K562 (cell line): Measurements from ENCODE around the gene HHATL. TPM values are rescaled to one million over a fixed set of nuclear protein-coding genes. Genes with fewer than 3 reads are reported as not detected.

ENCODE experiments used
- ATAC-seq: fragments of 200-7000 bp; cut with Tn5 transposase; 3 replicates; pipeline ENCODE4 v1.9.1; 2020; ENCODE audit warnings: moderate library complexity
- BruUV-seq: library from RNA; stranded (reverse); fragments of 400-500 nt; replicated peaks from 2 replicates; lab custom pipeline; 2021; lab: Mats Ljungman, UMichigan
- CTCF ChIA-PET: fragments of 300-600 bp; formaldehyde crosslinking; extraction: SDS; loops from one replicate; lab custom pipeline; 2021; ENCODE audit warnings: low intra/inter-chr PET ratio; lab: Yijun Ruan, JAX
- POLR2A ChIA-PET: fragments of 300-600, 350-650 bp; sonication (Branson Sonifier 250); formaldehyde crosslinking; extraction: SDS; loops from one replicate; lab custom pipeline; 2021; ENCODE audit warnings: antibody characterized with exemption, inconsistent platforms; lab: Yijun Ruan, JAX
- DNase-seq, 4 experiments: peaks; one replicate each; pipeline versions ENCODE4 v3.0.0 to v3.0.0-alpha.2; 2011 to 2018; ENCODE audit warnings: low spot score in 3 of 4, mixed read lengths in 3 of 4; ENCODE audit errors: extremely low read depth in 1 of 4
- FAIRE-seq: peaks from 2 replicates; lab custom pipeline; 2011; peaks lifted over from hg19 to GRCh38; lab: Jason Lieb, UNC
- H2AFZ ChIP-seq: 2 replicates; pipeline ENCODE4 v1.6.0; 2011; ENCODE audit warnings: low read depth, low read length, control low read depth, inconsistent platforms
- H3K27ac ChIP-seq: fragments of 200-600 bp; 3 replicates; pipeline ENCODE4 v1.8.0; 2011; ENCODE audit warnings: low read depth, mild to moderate bottlenecking, control low read depth, inconsistent platforms, low read length, moderate library complexity, mixed read lengths; ENCODE audit errors: extremely low read depth
- H3K27me3 ChIP-seq, 2 experiments: fragments of 300-600 bp in 1 of 2; 2 replicates in 1 of 2; 3 replicates in 1 of 2; pipeline versions ENCODE4 v1.6.0 to v1.8.0; 2011; ENCODE audit warnings: inconsistent platforms in 2 of 2, low read length in 2 of 2, mild to moderate bottlenecking in 1 of 2, mixed read lengths in 1 of 2, moderate library complexity in 1 of 2; ENCODE audit not compliant: control insufficient read depth in 2 of 2, insufficient read depth in 2 of 2
- H3K36me3 ChIP-seq: fragments of 300-600 bp; 3 replicates; pipeline ENCODE4 v1.8.0; 2011; ENCODE audit warnings: mild to moderate bottlenecking, low read length, inconsistent platforms; ENCODE audit not compliant: control insufficient read depth, insufficient read depth
- H3K4me1 ChIP-seq, 2 experiments: fragments of 200-600 bp in 1 of 2; replicated peaks in 1 of 2; 2 replicates in 1 of 2; 3 replicates in 1 of 2; pipeline versions ENCODE4 v1.5.1 to v1.8.0; 2011; ENCODE audit warnings: inconsistent platforms in 2 of 2, low read length in 2 of 2, mild to moderate bottlenecking in 1 of 2, mixed read lengths in 1 of 2, moderate library complexity in 1 of 2; ENCODE audit not compliant: control insufficient read depth in 2 of 2, insufficient read depth in 2 of 2
- H3K4me2 ChIP-seq: 2 replicates; pipeline ENCODE4 v1.6.1; 2011; ENCODE audit warnings: low read length, control low read depth, inconsistent platforms, mixed read lengths; ENCODE audit not compliant: insufficient read depth
- H3K4me3 ChIP-seq: fragments of 200-600 bp; sonication (generic), shearing (Covaris generic); 2 replicates; pipeline ENCODE4 v1.5.1; 2016; ENCODE audit warnings: control low read depth, inconsistent platforms
- H3K79me2 ChIP-seq: fragments of 200-600 bp; 3 replicates; pipeline ENCODE4 v1.8.0; 2011; ENCODE audit warnings: low read length, inconsistent platforms; ENCODE audit not compliant: control insufficient read depth, insufficient read depth
- H3K9ac ChIP-seq, 2 experiments: 2 replicates each; pipeline versions ENCODE4 v1.6.0 to v1.6.1; 2011; ENCODE audit warnings: low read depth in 2 of 2, low read length in 2 of 2, control low read depth in 1 of 2, inconsistent platforms in 1 of 2, mild to moderate bottlenecking in 1 of 2, mixed read lengths in 1 of 2; ENCODE audit not compliant: insufficient read depth in 1 of 2
- H3K9me1 ChIP-seq: one replicate; pipeline ENCODE4 v1.6.0; 2011; ENCODE audit warnings: inconsistent platforms, mild to moderate bottlenecking, low read length, moderate library complexity; ENCODE audit not compliant: control insufficient read depth, insufficient read depth
- H3K9me3 ChIP-seq: replicated peaks from 2 replicates; pipeline ENCODE4 v1.5.1; 2011; ENCODE audit warnings: low read depth, low read length, inconsistent platforms; ENCODE audit not compliant: control insufficient read depth, insufficient read depth
- H4K20me1 ChIP-seq: replicated peaks from 2 replicates; pipeline ENCODE4 v1.6.1; 2011; ENCODE audit warnings: low read length, inconsistent platforms, mixed read lengths; ENCODE audit not compliant: control insufficient read depth, insufficient read depth
- CBFA2T3 ChIP-seq: fragments of 450-650 bp; IDR thresholded peaks from 2 replicates; pipeline ENCODE4 v1.6.1; 2017
- CSDE1 ChIP-seq, 2 experiments: fragments of 450-650 bp; IDR thresholded peaks; 2 replicates each; pipeline ENCODE4 v1.6.1; 2016; ENCODE audit warnings: mild to moderate bottlenecking in 1 of 2
- DACH1 ChIP-seq: fragments of 450-650 bp; IDR thresholded peaks from 2 replicates; pipeline ENCODE4 v1.6.1; 2018; ENCODE audit not compliant: partially characterized antibody
- ERF ChIP-seq: fragments of 450-650 bp; formaldehyde crosslinking; IDR thresholded peaks from 2 replicates; pipeline ENCODE4 v1.4.0; 2020; ENCODE audit warnings: mild to moderate bottlenecking, mixed read lengths
- POLR2H ChIP-seq: IDR thresholded peaks from 2 replicates; pipeline ENCODE4 v1.6.1; 2016; ENCODE audit warnings: missing genetic modification characterization, low read depth, mild to moderate bottlenecking, control low read depth, missing compliant biosample characterization, moderate library complexity
- SP2 ChIP-seq: IDR thresholded peaks from 2 replicates; pipeline ENCODE4 v1.6.1; 2011; ENCODE audit warnings: mild to moderate bottlenecking, low read depth, low read length, moderate library complexity; ENCODE audit not compliant: poor library complexity, severe bottlenecking; ENCODE audit errors: extremely low read depth
- TRIM24 ChIP-seq, 2 experiments: fragments of 450-650 bp; IDR thresholded peaks; 2 replicates each; pipeline ENCODE4 v1.6.1; 2016
- U2AF1 ChIP-seq: fragments of 200-400 bp; formaldehyde crosslinking; optimal IDR thresholded peaks from 2 replicates; pipeline ENCODE3; 2017; ENCODE audit warnings: mild to moderate bottlenecking, low read depth, low read length, moderate library complexity
- WGBS: fragments of 100-300 bp; shearing (Covaris generic); methylation state at CpG from one replicate; pipeline ENCODE4 v1.1.6; 2016; ENCODE audit warnings: low coverage, mixed read lengths; ENCODE audit not compliant: insufficient coverage; ENCODE audit errors: missing lambda C conversion rate; 5-methylcytosine and 5-hydroxymethylcytosine counted together
- in situ Hi-C: fragments of 300-500 bp; cut with MboI; formaldehyde crosslinking; loops from 4 replicates; pipeline ENCODE4 v1.15.0; 2018; ENCODE audit warnings: inconsistent platforms, mixed read lengths
- intact Hi-C: fragments of 100-400 bp; cut with micrococcal nuclease; formaldehyde crosslinking; loops from 2 replicates; pipeline ENCODE4 v1.14.2; 2022
- polyA plus RNA-seq, 8 experiments: library from polyadenylated mRNA; depleted of rRNA in 4 of 8; stranded (reverse) in 5 of 8; unstranded in 3 of 8; fragments of >200 nt; fragmentation: Nextera tagmentation in 2 of 8; fragmentation: Illumina TruSeq in 1 of 8; extraction: Ambion mirVana in 2 of 8; extraction: Trizol in 1 of 8; gene quantifications; 2 replicates each; pipeline versions ENCODE4 v1.2.1 to v1.2.3, GENCODE V29; 2011 to 2014; ENCODE audit warnings: inconsistent platforms in 1 of 8, missing spikeins in 1 of 8
- total RNA-seq, 7 experiments: library from RNA; depleted of rRNA in 6 of 7; stranded (reverse); fragments of >200 nt in 6 of 7; fragmentation: Illumina TruSeq in 2 of 7; extraction: Trizol in 2 of 7; gene quantifications; 2 replicates each; pipeline versions ENCODE4 v1.2.1 to v1.2.3, GENCODE V29; 2011 to 2021; ENCODE audit warnings: low replicate concordance in 1 of 7
- TF ChIP-seq, protein P1 (sequence below): fragments of 250-450 bp; sonication (Bioruptor Pico); IDR thresholded peaks from 2 replicates; pipeline ENCODE4 v1.4.0; 2020
- TF ChIP-seq, protein P2 (sequence below): conservative IDR thresholded peaks from 2 replicates; pipeline ENCODE4 v1.6.1; 2011; ENCODE audit warnings: low read depth, mild to moderate bottlenecking, low read length; ENCODE audit not compliant: control insufficient read depth
- TF ChIP-seq, protein P3 (sequence below): fragments of 450-650 bp; formaldehyde crosslinking; IDR thresholded peaks from 2 replicates; pipeline ENCODE4 v1.4.0; 2020; ENCODE audit warnings: mild to moderate bottlenecking
- TF ChIP-seq, protein P4 (sequence below), 3 experiments: IDR thresholded peaks in 2 of 3; conservative IDR thresholded peaks in 1 of 3; 2 replicates each; pipeline ENCODE4 v1.5.1; 2011 to 2012; ENCODE audit warnings: low read length in 3 of 3, mild to moderate bottlenecking in 3 of 3, control low read depth in 2 of 3, improper control_type of control experiment in 1 of 3, inconsistent platforms in 1 of 3, low read depth in 1 of 3, mixed read lengths in 1 of 3, moderate library complexity in 1 of 3; ENCODE audit not compliant: insufficient read depth in 2 of 3

HHATL gene
- total and polyA plus RNA-seq, 9 of the 15 experiments (the other 6 are each of a cell fraction or from before 2014, with no cell fraction given), result not detected

DNA sequence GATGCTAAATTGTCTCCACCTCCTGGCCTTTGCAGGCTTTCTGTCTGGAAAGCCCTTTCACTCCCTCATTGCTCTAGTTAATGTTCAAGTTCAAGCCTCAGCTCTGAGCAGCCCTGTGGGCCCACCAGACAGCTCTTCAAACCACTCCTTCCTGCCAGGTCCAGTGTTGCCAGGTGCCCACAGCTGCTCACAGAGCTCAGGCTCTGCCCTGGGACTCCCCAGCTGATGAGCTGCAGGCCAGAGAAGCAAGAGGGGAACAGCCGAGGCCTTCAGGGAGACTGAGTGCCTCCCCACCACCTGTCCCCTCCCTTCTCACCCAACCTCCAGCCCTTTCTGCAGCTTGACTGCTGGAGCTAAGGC, 50.4 kb downstream of the HHATL start:
- POLR2A ChIA-PET, result interaction anchor here (0.7 to 4.0 kb wide), 11 partner anchors 9 to 91 kb away, joined by 3 to 37 read pairs (median 3); partner anchors contain the start of gene SEC22C
- intact Hi-C loops, result loop anchor here (5.0 kb wide), 1 partner anchor 70 kb away; the partner anchor contains the start of gene SEC22C
- CTCF ChIA-PET, result no interaction called here
- in situ Hi-C loops, result loop anchor here (5.0 kb wide), 1 partner anchor 95 kb away; no protein-coding TSS in a partner anchor
- no peaks in the 10 kb centered on the region for H4K20me1 ChIP-seq
- no peaks in the 10 kb centered on the region for H3K9me3 ChIP-seq
- H3K79me2 ChIP-seq, result no peaks in the 10 kb centered on the region
- H3K27ac ChIP-seq, result no peak overlapping the region
- DNase-seq (no peak), ATAC-seq (no peak), FAIRE-seq (no peak)
- H3K9ac ChIP-seq, result peak overlapping the region in 1 of 2 experiments; percentile 94; a peak in 2 of 4 replicates
- H3K4me1 ChIP-seq, result peaks cover 16 to 41% of the 10 kb centered on the region in 2 experiments
- H3K27me3 ChIP-seq, result no peaks in the 10 kb centered on the region
- H3K4me2 ChIP-seq, result peak overlapping the region; percentile 78; the same call in 1 of the 2 replicates
- H3K4me3 ChIP-seq, result no peak overlapping the region
- no peak overlapping the region for H2AFZ ChIP-seq
- H3K9me1 ChIP-seq, result peaks cover 4% of the 10 kb centered on the region
- BruUV-seq, result no TSS peak
- 43% methylated on average over 1 of the region's 1 CpG for WGBS
- peaks cover 19% of the 10 kb centered on the region for H3K36me3 ChIP-seq
- TF ChIP-seq TRIM24 (IDR thresholded peaks at IDR 0.05) (no peak), ERF (CRISPR knock-in tag) (no peak), SP2 (no peak), DACH1 (no peak), CBFA2T3 (no peak), U2AF1 (no peak), CSDE1 (IDR thresholded peaks at IDR 0.05) (no peak), POLR2H (tag) (no peak)
- TF ChIP-seq, protein P1, sequence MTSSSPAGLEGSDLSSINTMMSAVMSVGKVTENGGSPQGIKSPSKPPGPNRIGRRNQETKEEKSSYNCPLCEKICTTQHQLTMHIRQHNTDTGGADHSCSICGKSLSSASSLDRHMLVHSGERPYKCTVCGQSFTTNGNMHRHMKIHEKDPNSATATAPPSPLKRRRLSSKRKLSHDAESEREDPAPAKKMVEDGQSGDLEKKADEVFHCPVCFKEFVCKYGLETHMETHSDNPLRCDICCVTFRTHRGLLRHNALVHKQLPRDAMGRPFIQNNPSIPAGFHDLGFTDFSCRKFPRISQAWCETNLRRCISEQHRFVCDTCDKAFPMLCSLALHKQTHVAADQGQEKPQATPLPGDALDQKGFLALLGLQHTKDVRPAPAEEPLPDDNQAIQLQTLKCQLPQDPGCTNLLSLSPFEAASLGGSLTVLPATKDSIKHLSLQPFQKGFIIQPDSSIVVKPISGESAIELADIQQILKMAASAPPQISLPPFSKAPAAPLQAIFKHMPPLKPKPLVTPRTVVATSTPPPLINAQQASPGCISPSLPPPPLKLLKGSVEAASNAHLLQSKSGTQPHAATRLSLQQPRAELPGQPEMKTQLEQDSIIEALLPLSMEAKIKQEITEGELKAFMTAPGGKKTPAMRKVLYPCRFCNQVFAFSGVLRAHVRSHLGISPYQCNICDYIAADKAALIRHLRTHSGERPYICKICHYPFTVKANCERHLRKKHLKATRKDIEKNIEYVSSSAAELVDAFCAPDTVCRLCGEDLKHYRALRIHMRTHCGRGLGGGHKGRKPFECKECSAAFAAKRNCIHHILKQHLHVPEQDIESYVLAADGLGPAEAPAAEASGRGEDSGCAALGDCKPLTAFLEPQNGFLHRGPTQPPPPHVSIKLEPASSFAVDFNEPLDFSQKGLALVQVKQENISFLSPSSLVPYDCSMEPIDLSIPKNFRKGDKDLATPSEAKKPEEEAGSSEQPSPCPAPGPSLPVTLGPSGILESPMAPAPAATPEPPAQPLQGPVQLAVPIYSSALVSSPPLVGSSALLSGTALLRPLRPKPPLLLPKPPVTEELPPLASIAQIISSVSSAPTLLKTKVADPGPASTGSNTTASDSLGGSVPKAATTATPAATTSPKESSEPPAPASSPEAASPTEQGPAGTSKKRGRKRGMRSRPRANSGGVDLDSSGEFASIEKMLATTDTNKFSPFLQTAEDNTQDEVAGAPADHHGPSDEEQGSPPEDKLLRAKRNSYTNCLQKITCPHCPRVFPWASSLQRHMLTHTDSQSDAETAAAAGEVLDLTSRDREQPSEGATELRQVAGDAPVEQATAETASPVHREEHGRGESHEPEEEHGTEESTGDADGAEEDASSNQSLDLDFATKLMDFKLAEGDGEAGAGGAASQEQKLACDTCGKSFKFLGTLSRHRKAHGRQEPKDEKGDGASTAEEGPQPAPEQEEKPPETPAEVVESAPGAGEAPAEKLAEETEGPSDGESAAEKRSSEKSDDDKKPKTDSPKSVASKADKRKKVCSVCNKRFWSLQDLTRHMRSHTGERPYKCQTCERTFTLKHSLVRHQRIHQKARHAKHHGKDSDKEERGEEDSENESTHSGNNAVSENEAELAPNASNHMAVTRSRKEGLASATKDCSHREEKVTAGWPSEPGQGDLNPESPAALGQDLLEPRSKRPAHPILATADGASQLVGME (CRISPR knock-in tag), result no peak
- TF ChIP-seq, protein P2, sequence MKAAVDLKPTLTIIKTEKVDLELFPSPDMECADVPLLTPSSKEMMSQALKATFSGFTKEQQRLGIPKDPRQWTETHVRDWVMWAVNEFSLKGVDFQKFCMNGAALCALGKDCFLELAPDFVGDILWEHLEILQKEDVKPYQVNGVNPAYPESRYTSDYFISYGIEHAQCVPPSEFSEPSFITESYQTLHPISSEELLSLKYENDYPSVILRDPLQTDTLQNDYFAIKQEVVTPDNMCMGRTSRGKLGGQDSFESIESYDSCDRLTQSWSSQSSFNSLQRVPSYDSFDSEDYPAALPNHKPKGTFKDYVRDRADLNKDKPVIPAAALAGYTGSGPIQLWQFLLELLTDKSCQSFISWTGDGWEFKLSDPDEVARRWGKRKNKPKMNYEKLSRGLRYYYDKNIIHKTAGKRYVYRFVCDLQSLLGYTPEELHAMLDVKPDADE, result no peak
- TF ChIP-seq, protein P3, sequence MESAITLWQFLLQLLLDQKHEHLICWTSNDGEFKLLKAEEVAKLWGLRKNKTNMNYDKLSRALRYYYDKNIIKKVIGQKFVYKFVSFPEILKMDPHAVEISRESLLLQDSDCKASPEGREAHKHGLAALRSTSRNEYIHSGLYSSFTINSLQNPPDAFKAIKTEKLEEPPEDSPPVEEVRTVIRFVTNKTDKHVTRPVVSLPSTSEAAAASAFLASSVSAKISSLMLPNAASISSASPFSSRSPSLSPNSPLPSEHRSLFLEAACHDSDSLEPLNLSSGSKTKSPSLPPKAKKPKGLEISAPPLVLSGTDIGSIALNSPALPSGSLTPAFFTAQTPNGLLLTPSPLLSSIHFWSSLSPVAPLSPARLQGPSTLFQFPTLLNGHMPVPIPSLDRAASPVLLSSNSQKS, result no peak
- TF ChIP-seq, protein P4, sequence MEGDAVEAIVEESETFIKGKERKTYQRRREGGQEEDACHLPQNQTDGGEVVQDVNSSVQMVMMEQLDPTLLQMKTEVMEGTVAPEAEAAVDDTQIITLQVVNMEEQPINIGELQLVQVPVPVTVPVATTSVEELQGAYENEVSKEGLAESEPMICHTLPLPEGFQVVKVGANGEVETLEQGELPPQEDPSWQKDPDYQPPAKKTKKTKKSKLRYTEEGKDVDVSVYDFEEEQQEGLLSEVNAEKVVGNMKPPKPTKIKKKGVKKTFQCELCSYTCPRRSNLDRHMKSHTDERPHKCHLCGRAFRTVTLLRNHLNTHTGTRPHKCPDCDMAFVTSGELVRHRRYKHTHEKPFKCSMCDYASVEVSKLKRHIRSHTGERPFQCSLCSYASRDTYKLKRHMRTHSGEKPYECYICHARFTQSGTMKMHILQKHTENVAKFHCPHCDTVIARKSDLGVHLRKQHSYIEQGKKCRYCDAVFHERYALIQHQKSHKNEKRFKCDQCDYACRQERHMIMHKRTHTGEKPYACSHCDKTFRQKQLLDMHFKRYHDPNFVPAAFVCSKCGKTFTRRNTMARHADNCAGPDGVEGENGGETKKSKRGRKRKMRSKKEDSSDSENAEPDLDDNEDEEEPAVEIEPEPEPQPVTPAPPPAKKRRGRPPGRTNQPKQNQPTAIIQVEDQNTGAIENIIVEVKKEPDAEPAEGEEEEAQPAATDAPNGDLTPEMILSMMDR (IDR thresholded peaks at IDR 0.05 in 2 of 3, conservative IDR thresholded peaks at IDR 0.05 in 1 of 3; ENCODE audit: insufficient read depth in 2 of 3, low read depth in 1 of 3, low read length in 3 of 3), result no peak
